ENCODE results near the gene KCNG2.

- no peak for TF ChIP-seq EZH2phosphoT487 (conservative IDR thresholded peaks at IDR 0.05; ENCODE audit: low read length)
- TF ChIP-seq, protein P1, sequence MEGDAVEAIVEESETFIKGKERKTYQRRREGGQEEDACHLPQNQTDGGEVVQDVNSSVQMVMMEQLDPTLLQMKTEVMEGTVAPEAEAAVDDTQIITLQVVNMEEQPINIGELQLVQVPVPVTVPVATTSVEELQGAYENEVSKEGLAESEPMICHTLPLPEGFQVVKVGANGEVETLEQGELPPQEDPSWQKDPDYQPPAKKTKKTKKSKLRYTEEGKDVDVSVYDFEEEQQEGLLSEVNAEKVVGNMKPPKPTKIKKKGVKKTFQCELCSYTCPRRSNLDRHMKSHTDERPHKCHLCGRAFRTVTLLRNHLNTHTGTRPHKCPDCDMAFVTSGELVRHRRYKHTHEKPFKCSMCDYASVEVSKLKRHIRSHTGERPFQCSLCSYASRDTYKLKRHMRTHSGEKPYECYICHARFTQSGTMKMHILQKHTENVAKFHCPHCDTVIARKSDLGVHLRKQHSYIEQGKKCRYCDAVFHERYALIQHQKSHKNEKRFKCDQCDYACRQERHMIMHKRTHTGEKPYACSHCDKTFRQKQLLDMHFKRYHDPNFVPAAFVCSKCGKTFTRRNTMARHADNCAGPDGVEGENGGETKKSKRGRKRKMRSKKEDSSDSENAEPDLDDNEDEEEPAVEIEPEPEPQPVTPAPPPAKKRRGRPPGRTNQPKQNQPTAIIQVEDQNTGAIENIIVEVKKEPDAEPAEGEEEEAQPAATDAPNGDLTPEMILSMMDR (IDR thresholded peaks at IDR 0.05; ENCODE audit: insufficient read depth, low read length, poor library complexity, severe bottlenecking) = no peak
These were observed 29.0 kb upstream of the KCNG2 start for GRCh38 chr18:79768745-79769144.

All from SU-DHL-6 (cell line).